Natural killer cell treated with Interleukin-12 subunit alpha and Interleukin-12 subunit beta and Interleukin-15 and Interleukin-18, amount 100 ng/mL, for 72 hours (primary cell): ENCODE results near the gene MRPL20. TPM values are rescaled to one million over a fixed set of nuclear protein-coding genes. Genes with fewer than 3 reads are reported as not detected.
A peak's percentile ranks its signal among the peaks of the same experiment; 100 is the strongest.

Experiments
- ATAC-seq, 2 donors: fragments of 150-1000 bp; cut with Tn5 transposase in 1 of 2; sonication (Bioruptor Pico), chemical (Tn5 transposase) in 1 of 2; 2 replicates each; pipeline ENCODE4 v1.10.0; 2021
- DNase-seq: peaks from one replicate; pipeline ENCODE4 v3.0.0; 2022; ENCODE audit warnings: low spot score
- H3K27ac Mint-ChIP-seq, 2 donors: 1 replicate in 1 of 2; 2 replicates in 1 of 2; pipeline ENCODE4 v1.8.0; 2022; ENCODE audit warnings: mixed read lengths in 2 of 2, mild to moderate bottlenecking in 1 of 2, moderate library complexity in 1 of 2
- H3K27me3 Mint-ChIP-seq, 2 donors: 1 replicate in 1 of 2; 2 replicates in 1 of 2; pipeline ENCODE4 v1.8.0; 2022; ENCODE audit warnings: mixed read lengths in 2 of 2
- H3K36me3 Mint-ChIP-seq: one replicate; pipeline ENCODE4 v1.8.0; 2022; ENCODE audit warnings: mixed read lengths
- H3K4me1 Mint-ChIP-seq, 2 donors: 1 replicate in 1 of 2; 2 replicates in 1 of 2; pipeline ENCODE4 v1.8.0; 2022; ENCODE audit warnings: low read depth in 2 of 2, mixed read lengths in 2 of 2, mild to moderate bottlenecking in 1 of 2
- H3K4me3 Mint-ChIP-seq: one replicate; pipeline ENCODE4 v1.8.0; 2022; ENCODE audit warnings: mixed read lengths
- H3K9me3 Mint-ChIP-seq: 2 replicates; pipeline ENCODE4 v1.8.0; 2022; ENCODE audit warnings: mixed read lengths
- total RNA-seq, 2 donors: library from RNA; stranded (reverse); gene quantifications; one replicate each; pipeline ENCODE4 v1.2.3, GENCODE V29; 2022

The MRPL20 gene
- total RNA-seq, 2 donors from 2014 or later: 138 to 175 TPM

DNA sequence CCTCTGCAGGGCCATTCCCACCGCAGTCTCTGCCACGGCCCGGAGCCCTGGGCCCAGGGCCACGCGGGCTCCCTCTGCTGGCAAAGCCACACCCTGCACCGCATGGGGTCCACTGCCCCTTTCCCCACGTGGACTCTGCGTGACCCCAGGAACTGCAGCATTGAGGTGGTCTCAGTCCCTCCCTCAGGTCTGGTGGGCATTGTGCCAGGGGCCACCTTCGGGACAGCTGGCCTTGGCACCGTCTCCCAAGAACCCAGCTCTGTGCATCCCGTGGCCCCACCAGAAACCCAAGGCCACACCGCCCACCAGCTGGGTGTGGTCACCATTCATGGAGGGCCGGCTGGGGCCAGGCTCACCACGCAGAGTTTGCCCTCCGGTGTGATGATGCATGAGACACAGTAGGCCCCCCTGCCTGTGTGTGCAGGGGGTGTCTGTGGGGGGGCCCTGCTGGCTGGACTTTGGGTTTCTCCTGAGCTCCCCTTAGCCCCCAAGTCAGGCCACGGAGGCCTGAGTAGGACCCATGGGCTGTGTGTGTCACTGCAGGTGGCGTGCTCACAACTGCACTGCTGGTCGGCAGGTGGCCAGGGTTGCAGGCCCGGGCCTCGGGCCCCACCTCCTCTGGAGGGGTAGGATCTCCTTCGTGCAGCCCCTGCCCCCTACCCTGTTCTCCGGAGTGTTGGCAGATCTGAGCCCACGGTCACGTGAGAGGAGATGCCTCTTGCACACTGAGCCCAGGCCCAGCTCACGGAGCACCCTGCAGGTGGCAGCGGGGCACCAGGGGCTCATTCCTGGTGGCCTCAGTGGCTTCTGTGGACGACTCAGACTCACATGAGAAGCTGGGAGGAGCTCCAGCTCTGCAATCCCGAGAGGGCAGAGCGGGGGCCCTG is 34.2 kb upstream of the MRPL20 start:
- H3K27ac Mint-ChIP-seq: no peak overlapping the region
- no peaks in the 10 kb centered on the region for H3K36me3 Mint-ChIP-seq
- H3K4me3 Mint-ChIP-seq: no peak overlapping the region
- ATAC-seq: peak; percentile 69 to 81
- H3K4me1 Mint-ChIP-seq: peaks cover 0 to 2% of the 10 kb centered on the region in 2 donors
- no peak for DNase-seq
- no peaks in the 10 kb centered on the region for H3K9me3 Mint-ChIP-seq
- H3K27me3 Mint-ChIP-seq: peaks cover 0 to 2% of the 10 kb centered on the region in 2 donors

DNA sequence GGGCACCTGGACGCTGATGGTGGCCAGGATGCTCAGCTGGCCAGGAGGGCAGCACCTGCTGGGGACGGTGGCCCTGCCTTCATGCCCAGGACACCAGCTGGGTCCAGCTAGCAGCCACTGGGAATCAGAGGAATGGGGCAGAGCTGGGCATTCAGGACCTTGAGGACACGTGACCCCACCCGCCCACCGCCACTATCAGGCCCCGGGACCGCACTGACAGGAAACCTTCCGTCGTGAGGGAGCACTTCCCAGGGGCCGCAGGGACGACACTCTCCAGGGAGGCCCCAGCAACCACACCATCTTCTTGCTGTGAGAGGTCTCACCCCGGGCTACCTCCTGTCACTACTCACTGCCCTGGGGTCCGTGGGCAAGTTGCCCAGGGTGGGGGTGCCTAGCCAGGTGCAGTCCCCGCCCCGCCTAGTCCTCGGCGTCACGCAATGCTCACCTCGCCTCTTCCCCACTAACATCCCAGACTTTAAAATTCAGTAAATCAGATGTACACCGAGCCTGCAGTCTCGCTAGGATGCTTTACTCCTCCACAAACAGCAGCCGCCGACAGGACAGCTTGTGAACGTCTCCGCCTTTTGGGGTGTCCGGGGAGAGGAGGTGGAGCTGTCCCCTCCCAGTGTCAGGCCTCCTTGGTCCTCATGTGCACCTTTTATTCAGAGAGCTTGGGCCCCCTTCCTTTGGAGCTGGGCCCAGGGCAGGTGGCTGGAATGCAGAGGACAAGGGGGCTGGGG is 33.3 kb upstream of the MRPL20 start:
- peaks cover 0 to 3% of the 10 kb centered on the region in 2 donors for H3K4me1 Mint-ChIP-seq
- ATAC-seq (no peak), DNase-seq (peak; percentile 29)
- no peak overlapping the region for H3K4me3 Mint-ChIP-seq
- H3K27ac Mint-ChIP-seq: no peak overlapping the region
- no peaks in the 10 kb centered on the region for H3K36me3 Mint-ChIP-seq
- no peaks in the 10 kb centered on the region for H3K9me3 Mint-ChIP-seq
- peaks cover 0 to 3% of the 10 kb centered on the region in 2 donors for H3K27me3 Mint-ChIP-seq

DNA sequence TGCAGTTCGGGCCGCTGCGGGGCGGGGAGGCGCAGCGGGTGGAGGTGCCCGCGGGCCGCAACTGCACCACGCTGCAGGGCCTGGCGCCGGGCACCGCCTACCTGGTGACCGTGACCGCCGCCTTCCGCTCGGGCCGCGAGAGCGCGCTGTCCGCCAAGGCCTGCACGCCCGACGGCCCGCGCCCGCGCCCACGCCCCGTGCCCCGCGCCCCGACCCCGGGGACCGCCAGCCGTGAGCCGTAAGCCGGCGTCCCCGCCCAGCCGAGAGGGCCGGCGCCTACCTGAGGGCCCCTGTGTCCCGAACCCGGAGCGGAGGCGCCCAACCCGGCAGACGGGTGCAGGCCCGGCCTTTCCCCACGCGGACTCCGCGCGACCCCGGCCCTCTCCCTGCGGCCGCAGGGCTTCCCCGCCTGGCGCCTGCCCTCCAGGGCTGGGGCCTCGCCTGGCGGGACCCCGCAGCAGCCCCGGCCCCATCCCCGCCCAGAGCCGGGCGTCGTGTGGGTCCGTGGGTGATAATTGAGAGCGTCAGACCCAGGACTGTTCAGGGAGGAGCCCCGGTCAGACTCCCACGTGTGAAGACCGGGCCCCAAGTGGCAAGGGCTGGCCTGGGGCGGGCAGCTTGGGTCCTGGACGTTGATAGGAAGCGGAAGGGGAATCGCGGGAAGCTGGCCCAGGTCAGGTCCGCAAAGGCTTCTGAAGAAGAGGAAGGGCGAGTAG is 32.6 kb upstream of the MRPL20 start:
- Mint-ChIP-seq H3K36me3 (no peaks in the 10 kb centered on the region), H3K27ac (no peak overlapping the region), H3K4me3 (no peak overlapping the region), H3K27me3 (peaks cover 0 to 6% of the 10 kb centered on the region in 2 donors), H3K9me3 (no peaks in the 10 kb centered on the region), H3K4me1 (peaks cover 0 to 3% of the 10 kb centered on the region in 2 donors)
- DNase-seq (peak; percentile 55), ATAC-seq (no peak)

DNA sequence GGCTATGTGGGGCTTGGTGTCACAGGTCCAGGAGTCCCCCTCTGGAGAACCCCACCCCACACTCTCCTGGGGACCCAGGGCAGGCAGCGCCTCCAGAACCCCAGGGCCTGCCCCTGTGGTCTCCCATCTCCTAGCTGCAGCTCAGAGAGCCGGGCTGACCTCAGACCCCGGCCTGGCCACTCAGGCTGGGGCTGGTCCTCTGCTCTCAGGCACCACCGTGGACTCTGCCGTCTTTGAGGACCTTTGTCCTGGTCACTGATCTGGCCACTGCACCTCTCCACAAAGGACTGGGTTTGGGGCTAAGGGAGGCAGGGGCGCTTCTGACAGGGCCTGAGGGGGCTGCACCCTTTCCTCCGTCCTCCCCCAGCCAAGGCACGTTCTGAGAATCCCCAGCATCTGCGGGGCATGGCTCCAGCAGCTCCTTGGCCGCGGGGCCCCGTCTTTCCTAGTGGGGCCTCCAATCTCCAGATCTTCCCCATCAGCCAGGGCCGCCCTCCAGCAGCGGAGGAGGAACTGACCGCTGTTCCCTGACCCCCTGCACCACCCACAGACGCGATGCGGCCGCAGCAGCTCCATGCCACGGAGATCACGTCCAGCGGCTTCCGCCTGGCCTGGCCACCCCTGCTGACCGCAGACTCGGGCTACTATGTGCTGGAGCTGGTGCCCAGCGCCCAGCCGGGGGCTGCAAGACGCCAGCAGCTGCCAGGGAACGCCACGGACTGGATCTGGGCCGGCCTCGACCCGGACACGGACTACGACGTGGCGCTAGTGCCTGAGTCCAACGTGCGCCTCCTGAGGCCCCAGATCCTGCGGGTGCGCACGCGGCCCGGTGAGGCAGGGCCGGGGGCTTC is 31.7 kb upstream of the MRPL20 start:
- Mint-ChIP-seq H3K9me3 (no peaks in the 10 kb centered on the region), H3K27ac (no peak overlapping the region), H3K4me3 (no peak overlapping the region), H3K36me3 (no peaks in the 10 kb centered on the region), H3K27me3 (peaks cover 0 to 6% of the 10 kb centered on the region in 2 donors), H3K4me1 (peaks cover 0 to 3% of the 10 kb centered on the region in 2 donors)
- DNase-seq (peak; percentile 58), ATAC-seq (no peak)

DNA sequence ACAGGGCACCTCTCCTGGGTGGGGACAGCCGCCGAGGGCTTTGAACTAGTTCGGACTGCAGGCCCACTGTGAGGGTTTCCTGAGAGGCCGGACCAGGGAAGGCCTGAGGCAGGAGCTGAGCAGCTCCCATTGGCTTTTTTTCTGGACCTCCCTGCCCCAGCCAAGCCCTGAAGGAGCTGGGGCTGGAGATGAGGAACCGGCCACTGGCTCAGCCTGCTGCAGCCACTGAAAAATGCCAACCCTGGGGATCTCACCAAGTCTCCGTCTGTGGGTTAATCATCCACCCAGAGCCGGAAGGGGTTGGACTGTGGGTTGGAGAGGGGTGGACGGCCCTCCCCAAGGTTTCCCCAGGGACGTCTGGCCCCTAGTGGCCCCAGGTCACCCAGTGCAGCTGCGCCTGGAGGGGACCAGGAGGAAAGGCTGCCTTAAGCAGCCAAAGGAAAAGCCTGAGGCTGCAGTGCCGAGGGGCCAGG is 30.8 kb upstream of the MRPL20 start:
- Mint-ChIP-seq H3K36me3 (no peaks in the 10 kb centered on the region), H3K4me1 (peaks cover 0 to 3% of the 10 kb centered on the region in 2 donors), H3K27ac (no peak overlapping the region), H3K27me3 (peaks cover 0 to 6% of the 10 kb centered on the region in 2 donors), H3K4me3 (no peak overlapping the region), H3K9me3 (no peaks in the 10 kb centered on the region)
- ATAC-seq (no peak), DNase-seq (peak; percentile 58)

DNA sequence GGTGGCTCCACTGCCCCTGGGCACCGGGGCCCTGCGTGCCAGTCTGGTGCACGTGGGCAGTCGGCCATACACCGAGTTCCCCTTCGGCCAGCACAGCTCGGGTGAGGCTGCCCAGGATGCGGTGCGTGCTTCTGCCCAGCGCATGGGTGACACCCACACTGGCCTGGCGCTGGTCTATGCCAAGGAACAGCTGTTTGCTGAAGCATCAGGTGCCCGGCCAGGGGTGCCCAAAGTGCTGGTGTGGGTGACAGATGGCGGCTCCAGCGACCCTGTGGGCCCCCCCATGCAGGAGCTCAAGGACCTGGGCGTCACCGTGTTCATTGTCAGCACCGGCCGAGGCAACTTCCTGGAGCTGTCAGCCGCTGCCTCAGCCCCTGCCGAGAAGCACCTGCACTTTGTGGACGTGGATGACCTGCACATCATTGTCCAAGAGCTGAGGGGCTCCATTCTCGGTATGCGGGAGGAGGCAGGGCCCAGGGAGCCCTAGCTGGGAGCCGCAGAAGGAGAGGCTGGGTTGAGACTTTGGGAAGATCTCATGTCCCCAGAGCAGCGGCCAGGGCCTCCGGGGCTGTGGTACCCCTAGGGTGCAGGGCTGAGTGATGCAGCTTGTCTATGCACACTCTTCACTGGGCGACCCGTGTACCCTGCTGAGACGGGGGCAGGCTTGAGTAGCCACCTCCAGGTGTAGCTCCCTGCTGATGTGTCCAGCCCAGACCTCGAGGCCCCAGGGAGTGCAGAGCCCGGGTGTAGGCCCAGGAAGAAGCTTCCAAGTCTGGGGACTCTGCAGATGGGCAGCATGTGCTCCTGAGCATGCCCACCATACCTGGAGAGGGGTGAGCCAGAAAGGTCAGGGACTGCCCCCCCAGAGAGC is 30.2 kb upstream of the MRPL20 start:
- Mint-ChIP-seq H3K9me3 (no peaks in the 10 kb centered on the region), H3K36me3 (no peaks in the 10 kb centered on the region), H3K4me1 (peaks cover 0 to 3% of the 10 kb centered on the region in 2 donors), H3K4me3 (no peak overlapping the region), H3K27me3 (peaks cover 0 to 6% of the 10 kb centered on the region in 2 donors), H3K27ac (no peak overlapping the region)
- DNase-seq (peak; percentile 60), ATAC-seq (no peak)

DNA sequence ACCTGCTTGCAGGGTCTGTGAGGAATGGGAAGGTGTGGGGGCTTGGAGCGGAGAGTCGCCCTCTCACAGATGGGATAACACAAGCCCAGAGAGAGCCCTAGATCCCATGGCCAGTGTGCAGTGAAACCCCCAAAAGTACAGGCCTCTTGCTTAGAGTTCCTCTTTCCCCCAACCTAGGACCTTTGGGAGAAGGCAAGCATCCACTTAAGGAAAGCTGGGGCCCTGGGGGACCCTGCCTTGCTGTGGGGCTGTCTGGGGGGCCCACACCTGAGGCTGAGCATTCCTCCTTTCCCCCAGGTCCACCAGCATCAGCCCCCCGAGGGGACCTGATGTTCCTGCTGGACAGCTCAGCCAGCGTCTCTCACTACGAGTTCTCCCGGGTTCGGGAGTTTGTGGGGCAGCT is 29.5 kb upstream of the MRPL20 start:
- H3K36me3 Mint-ChIP-seq: no peaks in the 10 kb centered on the region
- peaks cover 0 to 6% of the 10 kb centered on the region in 2 donors for H3K27me3 Mint-ChIP-seq
- no peak for ATAC-seq
- H3K9me3 Mint-ChIP-seq: no peaks in the 10 kb centered on the region
- peaks cover 0 to 3% of the 10 kb centered on the region in 2 donors for H3K4me1 Mint-ChIP-seq
- peak overlapping the region; percentile 57 for H3K4me3 Mint-ChIP-seq
- DNase-seq: peak; percentile 8
- no peak overlapping the region for H3K27ac Mint-ChIP-seq

DNA sequence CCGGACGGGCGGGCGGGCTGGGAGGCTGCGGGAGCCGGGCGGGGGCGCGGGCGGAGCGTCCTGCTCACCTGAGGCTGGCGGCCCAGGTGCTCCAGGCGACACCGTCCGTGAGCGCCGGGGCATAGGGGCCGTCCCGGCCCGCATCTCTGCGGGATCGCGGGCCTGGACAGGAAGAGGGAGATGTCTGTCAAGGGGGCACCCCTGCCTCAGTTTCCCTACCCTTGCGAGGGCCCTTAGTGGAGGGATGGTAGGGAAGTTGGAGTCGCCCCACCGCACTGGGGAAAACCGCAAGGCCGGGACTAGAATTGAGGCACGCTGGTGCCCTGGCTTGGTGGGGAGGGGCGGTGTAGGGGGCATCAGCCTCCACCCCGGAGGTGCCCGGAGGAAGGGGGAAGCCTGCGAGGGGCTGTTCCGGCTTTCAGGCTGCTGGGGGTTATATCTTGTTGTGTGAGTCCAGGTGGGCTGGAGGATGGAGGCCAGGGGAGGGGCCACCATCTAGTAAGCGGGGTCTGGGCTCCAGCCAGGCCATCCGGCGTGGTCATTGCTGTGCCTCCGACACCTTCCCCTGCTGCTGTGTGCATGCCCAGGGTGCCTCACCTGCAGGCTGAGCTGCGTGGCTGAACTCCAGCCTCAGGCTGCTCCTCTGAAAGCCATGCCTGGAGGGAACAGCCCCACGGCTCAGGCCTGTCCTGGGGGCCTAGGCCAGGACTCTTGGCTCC is 29.0 kb upstream of the MRPL20 start:
- Mint-ChIP-seq H3K4me1 (peaks cover 0 to 3% of the 10 kb centered on the region in 2 donors), H3K27me3 (peaks cover 0 to 6% of the 10 kb centered on the region in 2 donors), H3K27ac (no peak overlapping the region), H3K36me3 (no peaks in the 10 kb centered on the region), H3K4me3 (peak overlapping the region; percentile 57), H3K9me3 (no peaks in the 10 kb centered on the region)
- ATAC-seq (no peak), DNase-seq (peak; percentile 46)

DNA sequence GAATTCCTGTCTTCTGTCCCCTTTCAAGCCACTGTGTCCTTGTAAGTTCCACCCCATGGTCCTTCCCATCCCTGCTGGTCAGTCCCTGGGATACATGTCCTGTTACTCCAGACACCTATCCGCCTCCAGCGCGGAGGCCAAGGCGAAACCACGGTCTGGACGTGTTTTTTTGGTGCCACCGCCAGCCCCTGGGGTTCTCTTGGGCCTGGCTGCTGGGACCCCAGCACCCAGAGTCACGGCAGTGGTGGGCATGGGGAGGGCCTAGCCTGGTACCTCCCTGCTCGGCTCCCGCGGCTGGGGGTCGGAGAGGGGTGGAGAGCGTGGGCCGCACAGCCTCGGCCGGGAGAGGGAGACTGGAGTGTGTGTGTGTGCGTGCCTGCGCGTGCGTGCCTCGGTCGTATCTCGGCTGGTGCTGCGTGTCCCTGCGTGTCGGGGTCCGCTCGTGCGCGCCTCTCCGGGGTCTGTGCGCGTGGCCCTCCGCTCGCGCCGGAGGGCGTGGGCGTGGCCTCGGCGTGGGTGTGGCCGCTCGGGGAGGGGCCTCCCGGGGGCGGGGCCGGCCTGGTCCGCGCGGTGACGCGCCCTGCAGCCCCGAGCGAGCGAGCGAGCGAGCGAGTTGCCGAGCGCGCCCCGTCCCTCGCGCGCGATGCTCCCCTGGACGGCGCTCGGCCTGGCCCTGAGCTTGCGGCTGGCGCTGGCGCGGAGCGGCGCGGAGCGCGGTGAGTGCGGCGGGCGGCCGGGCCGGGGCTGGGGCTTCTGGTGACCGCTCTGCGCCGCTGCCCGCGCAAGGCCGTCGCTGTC is 28.2 kb upstream of the MRPL20 start, which contains the start of gene VWA1:
Gene VWA1, plus strand, starts transcription at position 585 of the 798 bp plus-strand sequence. Its CDS starts 59 bp downstream, at position 644.
- peak within 1 kb of the TSS; percentile 57 for H3K4me3 Mint-ChIP-seq
- ATAC-seq (peak; percentile 80 to 91), DNase-seq (peak; percentile 78)
- H3K4me1 Mint-ChIP-seq: peaks cover 0 to 3% of the 10 kb centered on the region in 2 donors
- peaks cover 0 to 6% of the 10 kb centered on the region in 2 donors for H3K27me3 Mint-ChIP-seq
- no peaks in the 10 kb centered on the region for H3K36me3 Mint-ChIP-seq
- no peaks in the 10 kb centered on the region for H3K9me3 Mint-ChIP-seq
- no peak within 1 kb of the TSS for H3K27ac Mint-ChIP-seq

DNA sequence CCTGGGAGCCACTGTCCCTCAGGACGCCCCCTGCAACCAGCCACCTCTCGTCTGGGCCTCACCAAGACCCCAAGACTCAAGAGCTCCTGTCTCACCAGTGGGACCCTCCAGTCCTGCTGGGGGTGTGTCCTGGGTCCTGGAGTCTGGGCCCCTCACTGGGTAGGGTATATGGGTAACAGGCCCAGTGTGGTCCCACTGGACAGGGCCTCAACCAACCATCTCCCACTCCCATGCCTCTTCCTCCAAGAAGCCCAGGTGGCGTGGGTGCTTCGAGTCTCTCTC is 27.7 kb upstream of the MRPL20 start:
- no peak overlapping the region for H3K27ac Mint-ChIP-seq
- peaks cover 0 to 10% of the 10 kb centered on the region in 2 donors for H3K27me3 Mint-ChIP-seq
- ATAC-seq: no peak
- H3K4me3 Mint-ChIP-seq: no peak overlapping the region
- no peaks in the 10 kb centered on the region for H3K9me3 Mint-ChIP-seq
- peak; percentile 38 for DNase-seq
- no peaks in the 10 kb centered on the region for H3K36me3 Mint-ChIP-seq
- H3K4me1 Mint-ChIP-seq: peaks cover 0 to 3% of the 10 kb centered on the region in 2 donors

DNA sequence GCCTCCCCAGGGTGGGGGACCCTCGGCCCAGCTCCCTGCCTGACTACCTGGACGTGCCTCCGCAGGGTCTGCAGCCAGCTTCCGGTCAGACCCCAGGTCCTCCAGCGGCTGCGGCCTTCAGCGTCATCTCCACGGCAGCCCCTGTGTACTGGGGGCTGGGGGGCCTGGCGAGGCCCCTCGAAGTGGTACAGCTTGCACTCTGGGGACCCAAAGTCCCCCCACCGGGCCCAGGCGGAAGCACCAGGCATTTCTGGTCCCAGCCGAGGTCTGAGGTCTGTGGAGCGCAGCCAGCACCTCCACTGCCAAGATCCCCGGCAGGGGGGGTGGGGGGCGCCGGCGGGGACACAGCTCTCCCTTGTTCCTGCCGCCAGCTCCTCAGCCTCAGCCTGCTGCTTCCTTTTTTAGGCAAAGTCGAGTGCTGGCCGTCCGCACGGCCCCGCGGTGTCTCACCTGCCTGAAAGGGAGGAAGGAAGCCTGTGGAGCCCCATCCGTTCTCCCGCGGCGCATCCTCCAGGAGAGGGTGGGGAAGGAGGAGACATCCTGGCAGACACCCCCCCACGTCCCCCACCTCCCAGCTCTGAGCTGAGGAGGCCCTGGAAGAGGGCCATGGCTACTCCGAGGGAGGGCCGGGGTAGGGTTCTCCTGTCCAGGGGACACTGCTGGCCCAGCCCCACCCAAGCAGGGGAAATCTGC is 27.2 kb upstream of the MRPL20 start:
- no peaks in the 10 kb centered on the region for H3K9me3 Mint-ChIP-seq
- no peak overlapping the region for H3K4me3 Mint-ChIP-seq
- H3K4me1 Mint-ChIP-seq: peaks cover 0 to 3% of the 10 kb centered on the region in 2 donors
- DNase-seq: peak; percentile 49
- H3K27ac Mint-ChIP-seq: no peak overlapping the region
- ATAC-seq: no peak
- no peaks in the 10 kb centered on the region for H3K36me3 Mint-ChIP-seq
- H3K27me3 Mint-ChIP-seq: peaks cover 0 to 12% of the 10 kb centered on the region in 2 donors
